Spleen (tissue), 11 donors: ENCODE results near the gene MCUR1. TPM values are rescaled to one million over a fixed set of nuclear protein-coding genes. Genes with fewer than 3 reads are reported as not detected.

Experiments
- DNase-seq: peaks from one replicate; pipeline ENCODE4 v3.0.0-alpha.2; 2020
- H3K27ac ChIP-seq, 8 donors: fragments of 200-600 bp; sonication (generic) in 7 of 8; 1 replicate in 4 of 8; 2 replicates in 4 of 8; pipeline versions ENCODE4 v1.5.0 to v1.8.0; 2016 to 2021; ENCODE audit warnings: inconsistent platforms in 4 of 8, mild to moderate bottlenecking in 4 of 8, moderate library complexity in 1 of 8
- H3K27me3 ChIP-seq, 7 donors: fragments of 200-600 bp; sonication (generic) in 6 of 7; replicated peaks in 1 of 7; 1 replicate in 4 of 7; 2 replicates in 3 of 7; pipeline versions ENCODE4 v1.5.0 to v1.8.0; 2016 to 2021; ENCODE audit warnings: inconsistent platforms in 3 of 7, mild to moderate bottlenecking in 1 of 7
- H3K36me3 ChIP-seq, 6 donors: fragments of 200-600 bp; sonication (generic) in 5 of 6; 1 replicate in 4 of 6; 2 replicates in 2 of 6; pipeline versions ENCODE4 v1.5.0 to v1.8.0; 2016 to 2021; ENCODE audit warnings: inconsistent platforms in 2 of 6
- H3K4me1 ChIP-seq, 6 donors: fragments of 200-600 bp; sonication (generic) in 5 of 6; 1 replicate in 3 of 6; 2 replicates in 3 of 6; pipeline versions ENCODE4 v1.5.0 to v1.8.0; 2016 to 2021; ENCODE audit warnings: inconsistent platforms in 3 of 6
- H3K4me3 ChIP-seq, 8 donors: fragments of 200-600 bp; sonication (generic) in 7 of 8; 1 replicate in 4 of 8; 2 replicates in 4 of 8; pipeline versions ENCODE4 v1.5.0 to v1.8.0; 2016 to 2021; ENCODE audit warnings: inconsistent platforms in 4 of 8, mild to moderate bottlenecking in 4 of 8, moderate library complexity in 2 of 8
- H3K9me3 ChIP-seq, 8 donors: fragments of 200-600 bp; sonication (generic) in 7 of 8; 1 replicate in 4 of 8; 2 replicates in 4 of 8; pipeline versions ENCODE4 v1.5.0 to v1.8.0; 2016 to 2021; ENCODE audit warnings: inconsistent platforms in 4 of 8
- CTCF ChIP-seq, 11 experiments: fragments of 200-600 bp in 7 of 11; fragments of 450-650 bp in 4 of 11; sonication (generic) in 4 of 11; IDR thresholded peaks in 8 of 11; conservative IDR thresholded peaks in 3 of 11; 1 replicate in 7 of 11; 2 replicates in 4 of 11; pipeline versions ENCODE4 v1.4.0 to v1.8.0; 2016 to 2021; ENCODE audit warnings: antibody characterized with exemption in 11 of 11, inconsistent platforms in 4 of 11, mild to moderate bottlenecking in 1 of 11
- POLR2A ChIP-seq, 3 donors: fragments of 450-650 bp; IDR thresholded peaks; one replicate each; pipeline ENCODE4 v1.5.1; 2017; ENCODE audit warnings: antibody characterized with exemption in 3 of 3, mild to moderate bottlenecking in 1 of 3
- POLR2AphosphoS5 ChIP-seq, 3 donors: sonication (generic); formaldehyde crosslinking; IDR thresholded peaks; one replicate each; pipeline ENCODE4 v1.5.1; 2017; ENCODE audit warnings: antibody characterized with exemption in 3 of 3
- WGBS, 5 donors: extraction: QIAGEN DNeasy Blood & Tissue Kit in 3 of 5; methylation state at CpG; one replicate each; pipeline versions ENCODE4 v1.1.5 to v1.1.7; 2013 to 2018; 5-methylcytosine and 5-hydroxymethylcytosine counted together
- intact Hi-C: fragments of 100-400 bp; cut with DNase I; formaldehyde crosslinking; loops from one replicate; pipeline ENCODE4 v1.15.0; 2023; ENCODE audit warnings: low total_unique reads
- polyA plus RNA-seq, 3 donors: library from polyadenylated mRNA; stranded (reverse); fragments of 200-250 nt; gene quantifications; one replicate each; pipeline ENCODE4 v1.2.1, GENCODE V29; 2013
- total RNA-seq, 7 donors: library from RNA; depleted of rRNA in 3 of 7; stranded (reverse); fragments of >200 nt in 3 of 7; fragmentation: NEBNext Ultra II Directional in 4 of 7; extraction: Animal tissue kit (Norgen Biotek cat#: 25700) in 4 of 7; gene quantifications; one replicate each; pipeline versions ENCODE4 v1.1.0 to v1.2.1, GENCODE V29; 2016 to 2021
- donor health status: healthy with polysubstance abuse.
- donor health status: DM: no; HTN: no; CAD: no; lungs with moderate emphysema.
- donor health status: DM: no; HTN: no; CAD: no.
- donor health status: Bipolar disorder and iron deficiency.
- donor health status: healthy.
- donor health status: DM: no; HTN: no; CAD: no.
- donor health status: DM: yes; HTN: yes; CAD: no.

Gene MCUR1
- total and polyA plus RNA-seq, 10 donors: 9.2 to 22.4 (median 12.1) TPM

- TF ChIP-seq CTCF (IDR thresholded peaks at IDR 0.05 in 8 of 11, conservative IDR thresholded peaks at IDR 0.05 in 3 of 11): no peak
- TF ChIP-seq POLR2A (IDR thresholded peaks at IDR 0.05): no peak
- TF ChIP-seq POLR2AphosphoS5 (IDR thresholded peaks at IDR 0.05): no peak
- 78 to 87% (median 84%) methylated on average over 13 of the region's 13 CpGs for WGBS, 5 donors
- Histone ChIP-seq H3K4me1 (no peaks in the 10 kb centered on the region), H3K27ac (no peak overlapping the region), H3K36me3 (no peaks in the 10 kb centered on the region), H3K27me3 (peaks cover 0 to 4% (median 0%) of the 10 kb centered on the region in 7 donors), H3K4me3 (no peak overlapping the region), H3K9me3 (no peaks in the 10 kb centered on the region)
- intact Hi-C loops: no loop called here
- no peak for DNase-seq
Observed at GRCh38 chr6:13846841-13847240, 32.5 kb upstream of the MCUR1 start.

GRCh38 chr6:13841936-13842335 is 27.6 kb upstream of the MCUR1 start:
- no peak overlapping the region for H3K4me3 ChIP-seq
- H3K4me1 ChIP-seq: no peaks in the 10 kb centered on the region
- H3K36me3 ChIP-seq: no peaks in the 10 kb centered on the region
- peaks cover 0 to 3% (median 0%) of the 10 kb centered on the region in 7 donors for H3K27me3 ChIP-seq
- no peak for DNase-seq
- H3K9me3 ChIP-seq: no peaks in the 10 kb centered on the region
- no peak overlapping the region for H3K27ac ChIP-seq
- TF ChIP-seq POLR2A (IDR thresholded peaks at IDR 0.05) (no peak), POLR2AphosphoS5 (IDR thresholded peaks at IDR 0.05) (no peak), CTCF (IDR thresholded peaks at IDR 0.05 in 8 of 11, conservative IDR thresholded peaks at IDR 0.05 in 3 of 11) (no peak)
- intact Hi-C loops: no loop called here
- WGBS, 5 donors: 83 to 96% (median 91%) methylated on average over 5 of the region's 5 CpGs

GRCh38 chr6:13838616-13839015 is 24.3 kb upstream of the MCUR1 start:
- no peak for TF ChIP-seq CTCF (IDR thresholded peaks at IDR 0.05 in 8 of 11, conservative IDR thresholded peaks at IDR 0.05 in 3 of 11)
- Histone ChIP-seq H3K27ac (no peak overlapping the region), H3K4me3 (no peak overlapping the region), H3K36me3 (no peaks in the 10 kb centered on the region), H3K9me3 (no peaks in the 10 kb centered on the region), H3K27me3 (no peaks in the 10 kb centered on the region), H3K4me1 (no peaks in the 10 kb centered on the region)
- intact Hi-C loops: no loop called here
- DNase-seq: no peak
- 55 to 86% (median 69%) methylated on average over 3 of the region's 3 CpGs for WGBS, 5 donors

GRCh38 chr6:13836170-13836569 is 21.8 kb upstream of the MCUR1 start:
- TF ChIP-seq POLR2AphosphoS5 (IDR thresholded peaks at IDR 0.05): no peak
- TF ChIP-seq CTCF (IDR thresholded peaks at IDR 0.05 in 8 of 11, conservative IDR thresholded peaks at IDR 0.05 in 3 of 11): no peak
- no peak for TF ChIP-seq POLR2A (IDR thresholded peaks at IDR 0.05)
- intact Hi-C loops: no loop called here
- no peak for DNase-seq
- 79 to 91% (median 85%) methylated on average over 5 of the region's 5 CpGs for WGBS, 5 donors
- Histone ChIP-seq H3K27ac (no peak overlapping the region), H3K27me3 (no peaks in the 10 kb centered on the region), H3K4me1 (no peaks in the 10 kb centered on the region), H3K4me3 (no peak overlapping the region), H3K36me3 (no peaks in the 10 kb centered on the region), H3K9me3 (no peaks in the 10 kb centered on the region)
